ENCODE measurements around the gene RBMS2.
A peak's percentile ranks its signal among the peaks of the same experiment; 100 is the strongest.

The RBMS2 gene

DNA sequence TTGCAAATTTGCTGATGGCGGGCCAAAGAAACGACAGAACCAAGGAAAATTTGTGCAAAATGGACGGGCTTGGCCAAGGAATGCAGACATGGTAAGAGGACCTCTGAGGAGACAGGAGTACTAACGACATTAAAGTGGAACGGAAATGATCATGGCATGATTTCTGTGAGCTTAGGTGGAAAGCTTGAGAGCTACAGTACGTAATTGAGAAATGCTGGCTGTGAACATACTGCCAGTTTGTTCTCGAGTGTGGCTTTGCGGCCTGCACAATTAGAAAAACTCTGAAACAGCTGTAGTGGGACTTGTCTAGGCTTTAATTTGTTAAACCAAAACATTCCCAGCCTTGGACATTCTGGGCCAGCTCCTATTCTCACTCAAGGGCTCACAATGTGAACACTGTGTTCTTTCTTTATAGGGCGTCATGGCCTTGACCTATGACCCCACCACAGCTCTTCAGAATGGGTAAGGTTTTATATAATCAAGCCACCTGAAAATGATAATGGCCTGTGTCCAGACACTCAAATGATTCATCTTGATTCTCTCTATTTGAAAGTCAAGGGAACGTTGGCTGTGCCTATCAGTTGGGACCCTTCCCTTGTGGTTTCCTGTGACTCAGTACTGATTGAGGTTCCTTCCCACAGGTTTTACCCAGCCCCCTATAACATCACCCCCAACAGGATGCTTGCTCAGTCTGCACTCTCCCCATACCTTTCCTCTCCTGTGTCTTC is 60.0 kb downstream of the RBMS2 start:
- DNase-seq, result no peak

DNA sequence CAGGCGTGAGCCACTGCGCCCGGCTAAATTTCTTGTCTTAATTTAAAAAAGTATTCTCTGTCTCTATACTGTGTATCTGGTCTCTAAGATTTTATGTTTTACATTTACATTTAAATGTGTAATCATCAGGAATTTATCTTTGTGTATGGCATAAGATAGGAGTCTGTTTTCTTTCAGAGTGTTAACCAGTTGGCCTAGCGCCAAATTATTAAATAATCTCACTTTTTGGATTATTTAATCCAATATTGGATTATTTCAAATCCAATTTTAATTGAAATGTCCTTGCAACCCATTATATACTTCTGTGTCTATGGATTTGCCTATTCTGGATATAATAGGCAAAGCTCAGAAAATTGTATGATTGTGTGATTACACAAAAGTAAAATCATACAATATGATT is 63.5 kb downstream of the RBMS2 start:
- no peak for DNase-seq

DNA sequence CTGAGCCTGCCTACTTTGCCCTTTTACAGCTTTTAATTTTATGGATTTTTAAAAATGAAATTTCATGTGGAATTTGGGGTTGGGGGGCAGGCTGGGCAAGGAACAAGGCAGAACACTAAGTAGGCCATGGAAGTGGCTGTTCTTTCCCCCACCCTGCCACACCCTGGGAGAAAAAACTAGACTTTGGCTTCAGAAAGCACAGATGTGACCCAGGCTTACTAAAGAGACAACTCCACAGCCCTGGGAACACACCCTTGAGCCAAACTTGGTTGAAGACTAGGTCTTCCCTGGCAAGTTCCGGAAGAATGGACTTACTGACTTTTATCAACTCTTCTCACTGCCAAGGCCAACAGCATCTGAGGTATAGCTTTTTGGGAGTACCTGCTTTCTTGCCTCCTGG is 68.2 kb downstream of the RBMS2 start:
- DNase-seq, result no peak

DNA sequence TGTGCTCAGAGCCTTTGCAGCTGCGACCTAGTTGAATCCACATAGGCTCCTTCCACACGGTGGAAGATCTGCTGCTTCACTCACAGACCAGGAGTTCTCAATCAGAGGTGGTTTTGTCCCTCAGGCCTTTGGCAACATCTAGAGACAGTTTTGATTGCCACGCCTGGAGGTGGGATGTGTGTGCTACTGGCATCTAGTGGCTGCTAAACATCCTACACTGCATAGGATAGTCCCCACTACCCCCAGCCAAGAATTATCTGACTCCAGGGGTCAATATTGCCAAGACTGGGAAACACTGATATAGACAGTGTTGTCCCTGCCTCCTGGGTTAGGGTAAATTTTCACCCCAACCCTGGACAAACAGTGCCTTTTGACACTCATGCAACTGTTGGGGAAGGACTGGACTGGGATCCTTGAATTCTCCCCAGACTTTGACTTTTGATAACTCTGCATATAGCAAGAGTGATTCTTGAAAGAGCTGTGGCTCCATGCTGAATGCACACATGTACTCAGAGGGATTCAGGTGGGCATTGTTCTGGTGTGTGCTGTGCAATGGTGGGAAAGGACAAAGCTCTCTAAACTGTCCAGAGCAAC is 68.7 kb downstream of the RBMS2 start:
- no peak for DNase-seq

DNA sequence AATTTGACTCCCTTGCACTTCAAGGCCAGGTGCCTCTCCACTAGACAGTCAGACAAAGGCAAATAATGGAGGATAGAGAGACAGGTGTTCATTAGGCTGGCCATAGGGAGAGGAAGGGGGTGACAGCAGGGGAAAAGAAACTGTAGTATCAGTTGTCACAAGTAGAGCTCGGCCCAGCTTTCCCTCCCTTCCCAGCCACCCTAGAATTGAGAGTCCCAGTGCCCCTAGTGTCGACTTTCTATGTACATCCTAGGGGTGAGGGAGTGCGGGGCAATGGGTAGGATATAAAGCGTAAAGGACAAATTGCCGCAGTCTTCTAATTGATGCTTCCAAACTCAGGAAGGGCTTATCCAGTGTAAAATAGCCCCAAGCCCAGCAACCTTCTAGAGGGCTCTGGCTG is 69.5 kb downstream of the RBMS2 start:
- DNase-seq, result no peak

DNA sequence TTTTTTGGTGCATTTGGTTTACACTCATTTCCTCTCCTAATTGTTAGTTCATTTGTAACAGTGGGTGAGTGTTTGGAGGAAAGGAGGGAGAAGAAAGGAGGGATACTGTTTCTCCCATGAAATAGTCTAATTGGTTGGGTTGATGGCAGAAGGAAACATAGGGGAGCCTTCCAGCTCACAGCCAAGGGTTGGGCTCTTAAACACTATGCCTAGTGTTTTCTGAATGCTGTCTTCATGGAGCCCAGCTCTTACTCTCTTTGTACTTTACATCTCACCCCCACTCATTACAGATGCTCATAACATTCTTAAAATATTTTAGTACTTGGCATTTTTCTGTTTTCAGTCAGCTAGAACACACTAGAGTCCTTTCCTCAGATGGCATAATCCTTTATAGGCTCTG is 70.3 kb downstream of the RBMS2 start:
- DNase-seq, result no peak

DNA sequence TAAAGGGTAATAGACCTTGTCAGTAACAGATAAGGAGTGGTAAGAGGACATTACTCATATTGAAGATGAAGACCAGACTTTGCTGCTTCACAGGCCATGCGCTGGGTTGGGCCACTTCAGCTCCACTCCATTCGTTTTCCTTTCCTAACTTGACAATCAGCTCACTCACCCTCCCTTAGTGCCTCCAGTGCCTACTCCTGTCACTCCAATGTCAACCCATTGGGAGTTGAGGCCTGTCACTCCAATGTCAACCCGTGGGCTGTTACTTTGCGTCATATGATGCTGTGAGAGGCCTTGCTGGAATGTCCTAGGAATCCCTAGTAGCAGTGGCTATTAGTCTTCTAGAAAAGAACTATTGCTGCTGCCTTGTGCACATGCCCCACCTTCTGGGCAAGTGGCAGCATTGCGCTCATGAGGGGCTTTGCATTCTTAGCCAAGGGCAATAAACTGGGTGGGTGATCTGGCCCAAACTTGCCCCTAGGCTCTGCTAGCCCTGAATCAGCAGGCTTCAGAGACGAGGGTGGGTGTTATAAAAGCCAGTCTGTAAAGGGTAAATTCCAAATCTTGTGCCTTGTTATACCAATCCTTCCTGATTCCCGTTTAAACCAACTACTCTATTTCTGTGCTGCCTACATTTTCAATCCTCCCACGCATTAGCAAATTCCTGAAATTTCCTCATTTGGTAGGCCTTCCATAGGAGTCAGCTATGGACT is 72.4 kb downstream of the RBMS2 start:
- peak in 6 of 14 donors; percentile 4 to 36 (median 12) for DNase-seq

DNA sequence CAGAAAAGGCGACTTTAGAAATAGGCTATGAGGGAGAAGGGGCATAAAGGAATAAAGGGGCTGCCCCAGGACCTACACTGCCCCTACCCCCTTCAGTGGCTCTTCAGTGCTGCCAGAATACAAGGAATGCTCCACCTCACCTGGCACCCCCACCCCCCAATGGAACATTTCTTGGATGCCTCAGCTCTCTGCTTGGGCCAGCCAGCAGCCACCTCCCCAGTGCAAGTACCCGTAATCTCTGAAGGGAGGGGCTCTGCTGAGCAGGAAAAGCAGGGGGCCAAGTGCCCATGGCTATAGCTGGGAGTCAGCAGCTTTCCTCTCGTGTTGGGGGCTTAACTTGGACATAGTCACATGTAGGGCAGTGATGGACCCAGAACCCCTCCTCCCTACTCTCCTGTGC is 75.2 kb downstream of the RBMS2 start:
- no peak for DNase-seq

DNA sequence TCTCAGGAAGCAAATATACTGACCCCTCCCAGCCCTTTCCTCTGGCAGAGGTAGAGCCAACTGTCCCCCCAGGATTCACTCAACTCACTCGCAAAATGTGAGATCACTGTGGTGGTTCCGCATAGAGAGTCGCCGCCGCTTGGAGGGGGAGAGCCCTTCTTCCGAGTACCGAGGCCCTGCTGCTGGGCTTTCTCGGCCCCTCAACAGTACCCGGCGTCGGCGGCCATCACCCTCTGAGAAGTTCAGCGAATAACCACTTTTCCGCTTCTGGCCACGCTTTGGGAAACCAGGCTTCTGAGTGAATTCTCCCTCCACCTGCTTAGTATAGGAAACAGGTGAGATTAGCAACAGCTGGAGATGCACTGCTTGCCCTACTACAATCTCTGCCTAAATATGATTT is 77.4 kb downstream of the RBMS2 start:
- DNase-seq, result no peak

DNA sequence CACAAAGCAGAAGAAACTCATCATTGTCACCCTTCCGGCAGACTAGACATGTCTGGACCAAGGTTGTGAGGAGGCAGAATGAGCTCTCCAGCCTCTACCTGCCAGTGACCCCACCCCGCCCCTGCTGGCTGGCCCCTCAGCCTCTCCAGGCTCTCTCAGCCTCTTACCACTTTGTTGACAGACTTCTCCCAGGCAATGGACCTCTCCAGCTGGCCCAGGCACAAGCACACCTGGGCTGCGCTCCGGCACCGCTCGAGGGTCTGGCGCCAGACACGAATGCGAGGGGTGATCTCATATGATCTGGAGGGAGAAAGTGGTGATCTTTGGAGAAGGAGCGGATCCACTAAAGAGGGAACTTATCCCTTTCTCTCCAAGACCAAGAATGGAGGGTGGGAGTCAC is 78.2 kb downstream of the RBMS2 start:
- DNase-seq, result no peak

DNA sequence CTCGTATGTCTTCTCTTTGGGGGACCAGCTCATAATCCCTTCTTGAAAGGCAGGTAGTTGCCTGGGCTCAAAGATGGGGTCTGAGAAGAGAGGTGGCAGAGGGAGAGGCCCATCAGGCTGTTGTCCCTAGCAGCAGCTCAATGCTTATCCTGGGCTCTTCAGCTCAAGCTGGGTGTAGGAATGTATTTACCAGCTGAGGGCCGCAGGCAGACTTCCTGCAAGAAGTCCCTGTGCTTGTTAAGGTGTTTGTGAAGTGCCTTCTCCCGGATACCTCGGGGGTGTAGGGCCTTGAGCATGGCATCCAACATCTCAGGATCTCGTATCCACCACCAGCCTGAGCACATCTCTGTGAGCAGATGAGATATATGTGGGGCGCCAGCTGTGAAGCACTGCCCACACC is 79.1 kb downstream of the RBMS2 start:
- DNase-seq, result no peak

DNA sequence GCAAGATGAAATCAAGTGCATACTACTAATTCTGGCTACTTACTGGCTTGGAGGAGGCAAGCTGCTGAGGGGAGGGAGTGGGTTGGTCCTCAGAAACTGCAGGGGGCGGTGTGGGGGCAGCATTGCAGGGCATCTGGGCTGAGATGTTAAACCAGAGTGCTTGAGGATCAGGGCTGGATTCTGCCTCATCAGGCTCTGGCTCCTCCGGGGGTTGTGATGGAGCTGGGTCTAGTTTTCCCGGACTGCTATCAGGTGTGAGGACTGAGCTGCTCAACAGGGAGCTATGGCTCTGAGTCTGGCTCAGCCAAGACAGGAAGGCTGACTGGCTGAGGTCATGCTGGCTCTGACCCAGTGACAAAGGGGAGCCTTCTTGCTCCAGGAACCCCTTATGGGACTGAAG is 79.9 kb downstream of the RBMS2 start:
- peak in 1 of 14 donors; percentile 17 for DNase-seq

DNA sequence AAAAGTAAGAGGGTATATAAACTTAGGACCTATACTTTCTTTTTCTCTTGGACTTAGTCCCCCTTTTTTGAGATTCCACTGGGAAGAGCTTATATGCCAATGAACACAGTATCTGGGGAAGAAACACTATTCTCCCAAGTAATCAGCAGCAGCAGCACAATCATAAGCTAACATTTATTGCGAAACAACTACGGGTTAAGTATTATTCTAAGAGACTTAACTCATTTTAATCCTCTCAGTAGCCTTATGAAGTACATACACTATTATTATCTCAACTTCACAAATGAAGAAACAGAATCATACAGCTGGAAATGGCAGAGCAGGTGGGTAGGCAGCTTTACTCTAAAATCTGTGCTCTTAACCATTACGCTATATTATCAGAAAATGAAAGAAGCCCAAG is 80.6 kb downstream of the RBMS2 start:
- DNase-seq, result no peak

DNA sequence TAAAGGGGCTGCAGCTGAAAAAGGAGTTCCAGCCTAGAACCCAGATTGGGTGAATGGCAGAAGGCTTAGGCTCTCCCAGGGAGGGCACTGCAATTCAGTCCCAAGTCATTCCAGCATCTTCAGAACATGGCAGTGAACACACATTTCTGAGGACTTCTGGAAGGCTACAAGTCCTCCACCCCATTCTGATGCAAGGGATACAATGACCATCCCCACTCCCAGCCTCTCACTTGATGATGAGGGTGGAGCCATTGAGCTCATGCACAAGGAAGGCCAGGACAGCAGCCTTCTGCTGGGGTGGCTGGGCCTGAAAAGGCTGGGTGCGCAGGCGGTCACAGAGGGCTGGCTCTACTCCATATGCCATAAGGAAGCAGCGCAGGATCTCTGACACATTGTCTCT is 82.7 kb downstream of the RBMS2 start:
- DNase-seq, result no peak

DNA sequence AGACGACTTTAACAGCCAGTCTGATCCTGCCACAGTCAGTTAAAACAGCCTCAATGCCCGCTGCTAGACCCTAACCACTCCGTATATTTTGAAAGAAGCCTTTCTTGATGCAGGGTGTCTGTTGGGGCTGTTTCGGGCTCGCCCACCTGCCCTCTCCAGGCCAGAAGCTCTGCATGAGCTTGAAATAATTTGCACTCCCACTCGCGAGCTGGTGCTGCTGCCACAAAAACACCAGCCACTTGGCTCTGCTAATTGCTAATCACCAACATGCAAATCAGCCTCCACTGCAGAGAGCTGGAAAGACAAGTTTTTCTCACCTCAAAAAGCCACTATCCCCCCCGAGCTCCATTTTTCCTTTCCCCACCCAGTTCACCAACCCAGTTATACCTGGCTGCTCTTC is 93.0 kb downstream of the RBMS2 start:
- DNase-seq, result no peak

DNA sequence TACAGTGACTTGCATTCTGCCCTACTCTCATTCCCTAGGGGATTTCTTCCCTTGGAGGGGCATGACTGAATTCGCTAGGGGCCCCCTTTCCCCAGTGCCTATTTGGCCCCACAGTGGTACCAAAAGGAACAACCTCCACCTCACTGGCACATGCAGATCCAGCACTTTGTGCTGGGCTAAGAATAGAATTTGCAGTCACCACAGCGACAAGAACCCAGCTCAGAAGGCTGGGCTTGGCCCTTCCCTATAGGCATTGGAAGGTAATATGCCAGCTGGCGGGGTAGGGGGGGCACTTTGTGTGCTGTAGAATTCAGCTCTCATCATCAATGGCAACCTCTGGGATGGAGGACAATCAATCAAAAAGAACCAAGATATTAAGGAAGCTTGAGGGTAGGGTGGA is 94.6 kb downstream of the RBMS2 start:
- DNase-seq, result no peak

DNA sequence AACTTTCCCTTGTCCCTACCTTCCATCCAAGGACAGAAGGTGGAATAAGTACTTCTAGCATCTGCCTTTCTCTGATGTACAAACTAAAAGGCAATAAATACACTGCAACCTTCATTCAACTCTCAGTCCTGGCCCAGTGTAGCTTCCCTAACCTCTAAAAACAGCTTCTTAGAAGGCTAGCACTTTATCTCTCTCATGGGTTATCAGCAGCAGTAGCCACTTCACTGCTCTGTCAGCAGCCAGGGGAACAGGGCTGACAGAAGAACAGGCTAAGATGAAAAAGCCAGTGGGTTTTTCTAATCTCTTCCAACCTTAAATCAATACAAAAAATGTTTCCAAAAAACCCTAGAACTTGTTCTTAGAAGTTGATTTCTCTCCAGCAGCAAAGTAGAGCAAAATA is 95.3 kb downstream of the RBMS2 start:
- no peak for DNase-seq

DNA sequence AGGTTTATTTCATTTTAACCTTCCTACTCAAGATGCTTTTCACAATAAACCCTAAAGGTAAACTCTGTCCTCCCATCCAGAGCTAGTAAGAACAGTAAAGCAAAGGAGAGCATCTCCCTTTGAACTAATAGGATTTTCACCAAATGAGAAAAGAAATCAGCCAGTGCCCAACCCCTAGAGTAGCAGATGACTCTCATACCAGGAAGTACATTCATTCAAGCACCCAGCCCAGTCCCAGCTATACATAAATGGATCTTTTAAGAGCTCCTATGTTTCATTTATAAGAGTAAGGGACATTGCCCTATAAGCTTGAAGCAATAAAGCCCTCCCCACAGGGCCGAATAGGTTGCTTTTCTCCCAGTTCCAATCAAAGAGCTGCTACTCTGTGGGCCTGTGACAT is 100.9 kb downstream of the RBMS2 start:
- no peak for DNase-seq

DNA sequence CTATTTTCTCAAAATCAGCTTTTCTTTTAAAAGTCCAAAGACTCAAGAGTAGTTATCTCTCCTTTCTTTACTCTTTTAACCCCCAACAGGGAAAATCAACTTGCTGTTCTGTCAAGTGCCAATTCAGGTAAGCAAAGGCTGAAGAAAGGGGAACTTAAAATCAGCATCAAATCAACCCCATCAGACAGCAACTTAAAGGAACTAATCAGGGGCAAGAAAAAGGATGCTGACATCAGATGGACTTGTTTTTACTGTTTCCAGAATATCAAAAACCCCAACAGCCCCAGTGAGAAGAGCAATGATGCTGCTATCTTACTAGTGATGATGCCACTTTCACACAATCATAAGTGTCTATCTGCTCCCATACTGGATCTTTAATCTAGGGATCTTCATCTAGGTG is 105.1 kb downstream of the RBMS2 start:
- no peak for DNase-seq

DNA sequence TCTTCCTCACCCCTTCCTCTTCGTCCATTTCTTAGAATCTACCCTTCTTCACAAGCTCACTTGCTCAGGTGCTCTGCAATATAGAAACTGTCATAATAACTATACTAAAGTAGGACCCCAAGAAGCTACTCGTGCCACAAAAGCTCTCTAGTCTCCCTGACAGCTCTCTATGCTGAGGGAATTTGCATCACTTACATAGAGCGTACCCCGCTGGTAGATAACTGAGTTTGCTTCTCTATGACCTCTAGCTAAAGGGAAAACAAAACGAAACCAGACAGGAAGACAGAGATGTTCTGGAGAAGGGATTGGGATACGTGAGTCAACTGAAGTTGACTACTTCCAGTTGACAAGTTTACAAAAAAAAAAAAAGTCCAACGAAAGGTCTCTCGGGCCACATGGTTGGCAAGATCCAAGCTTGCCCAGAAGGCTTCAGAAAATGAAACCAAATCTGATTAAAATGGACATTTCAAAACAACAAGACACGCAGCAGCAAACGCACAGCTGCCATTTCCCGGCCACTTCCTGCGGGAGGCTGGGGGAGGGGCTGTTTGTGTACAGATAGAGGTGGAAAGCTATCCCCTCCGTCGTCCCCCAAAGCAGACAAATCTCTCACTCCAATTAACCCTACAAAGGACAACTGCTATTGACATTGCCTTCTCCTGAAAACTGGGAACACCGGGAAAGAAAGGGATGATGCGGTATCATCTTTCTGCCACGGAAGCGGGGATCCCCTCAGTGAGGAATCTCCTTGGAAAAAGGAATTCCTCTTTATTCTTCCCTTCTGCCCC is 107.2 kb downstream of the RBMS2 start:
- DNase-seq, result peak in 12 of 14 donors; percentile 34 to 75 (median 56)

DNA sequence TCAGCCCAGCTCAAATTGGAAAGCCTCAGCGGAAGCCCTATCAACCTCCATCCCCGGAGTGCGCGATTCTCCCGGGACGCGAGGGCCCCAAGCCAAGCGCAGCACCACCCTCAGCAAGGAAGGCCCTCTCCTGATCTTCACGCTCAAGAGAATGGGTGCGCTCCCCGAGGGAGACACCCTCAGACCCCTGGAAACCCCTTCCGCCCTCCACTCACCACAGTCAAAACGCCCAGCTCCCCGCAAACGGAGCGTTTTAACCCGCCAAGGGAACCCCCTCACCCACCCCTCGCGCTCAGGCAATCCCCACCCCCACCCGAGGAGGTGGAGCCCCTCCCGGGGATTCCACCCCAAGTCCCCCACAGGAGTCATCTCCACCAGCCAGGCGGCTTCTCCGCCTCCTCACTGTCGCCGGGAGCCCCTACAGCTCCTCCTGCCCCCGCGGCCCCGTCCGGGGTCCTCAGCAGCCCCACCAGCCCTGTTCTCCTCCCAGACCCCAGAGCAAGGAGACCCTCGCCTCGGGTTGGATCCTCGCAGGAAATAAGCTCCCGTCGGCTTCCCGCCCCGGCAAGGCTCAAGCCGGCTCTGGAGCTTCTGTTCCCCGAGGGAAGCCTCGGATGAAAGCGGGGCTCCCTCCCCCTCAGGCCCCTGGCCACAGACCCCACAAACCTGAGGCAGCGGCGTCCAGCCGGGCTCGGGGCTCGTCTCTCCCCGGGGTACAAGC is 108.0 kb downstream of the RBMS2 start:
- peak in 11 of 14 donors; percentile 30 to 74 (median 58) for DNase-seq

DNA sequence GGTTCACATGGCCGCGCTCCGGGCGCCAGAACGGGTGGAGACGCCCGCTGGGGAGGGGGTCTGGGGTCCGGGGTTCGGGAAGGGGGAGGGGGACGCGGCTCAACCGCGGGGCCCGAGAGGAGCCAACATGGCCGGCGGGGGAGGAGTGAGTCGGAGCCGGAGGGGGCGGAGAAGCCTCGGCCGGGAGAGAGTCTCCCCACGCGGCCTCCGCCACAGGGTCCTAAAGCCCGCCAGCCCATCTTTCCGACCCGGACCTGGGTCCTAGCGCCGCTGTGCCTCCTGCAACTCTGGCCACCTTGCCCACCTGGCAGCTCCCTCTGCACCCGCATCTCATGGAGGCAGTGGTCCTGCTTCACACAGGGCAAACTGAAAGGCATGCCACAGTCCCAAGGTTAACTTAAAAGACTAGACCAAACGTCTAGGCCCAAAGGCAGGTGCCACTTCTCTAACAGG is 108.6 kb downstream of the RBMS2 start, which contains the start of gene BAZ2A:
TSS of gene BAZ2A (minus strand) at position 147 of the 453 bp plus-strand sequence. CDS start 12,796 bp downstream, outside the sequence.
- DNase-seq, result peak; percentile 21 to 90 (median 82)

All from C1 segment of cervical spinal cord (tissue), 14 donors.